PC-3 (cell line): ENCODE results near the gene ILF3. TPM values are rescaled to one million over a fixed set of nuclear protein-coding genes. Genes with fewer than 3 reads are reported as not detected.

Source experiments
- ATAC-seq: fragments of 200-7000 bp; cut with Tn5 transposase; 2 replicates; pipeline ENCODE4 v1.9.1; 2020; ENCODE audit warnings: mild to moderate bottlenecking, moderate library complexity
- BruUV-seq: library from RNA; stranded (reverse); fragments of 400-500 nt; replicated peaks from 2 replicates; lab custom pipeline; 2021; lab: Mats Ljungman, UMichigan
- CTCF ChIA-PET: fragments of 300-600 bp; sonication (Branson Sonifier 250); formaldehyde crosslinking; loops from one replicate; lab custom pipeline; 2022; ENCODE audit warnings: antibody characterized with exemption; lab: Charles Lee
- POLR2A ChIA-PET: fragments of 300-600 bp; sonication (Branson Sonifier 250); formaldehyde crosslinking; loops from one replicate; lab custom pipeline; 2022; ENCODE audit warnings: antibody characterized with exemption; ENCODE audit not compliant: unreplicated experiment; lab: Charles Lee
- DNase-seq: peaks from one replicate; pipeline ENCODE4 v3.0.0-alpha.2; 2015
- H2AFZ ChIP-seq: fragments of 300-600 bp; sonication (generic); 2 replicates; pipeline ENCODE4 v1.6.0; 2016; ENCODE audit warnings: antibody characterized with exemption, low read length
- H3F3A ChIP-seq: fragments of 300-600 bp; sonication (generic); one replicate; pipeline ENCODE4 v1.6.0; 2017; ENCODE audit warnings: antibody characterized with exemption, low read length, control low read depth, mild to moderate bottlenecking; ENCODE audit not compliant: unreplicated experiment
- H3K27ac ChIP-seq: fragments of 300-600 bp; sonication (generic); 2 replicates; pipeline ENCODE4 v1.5.1; 2016; ENCODE audit warnings: mild to moderate bottlenecking, low read length
- H3K27me3 ChIP-seq: fragments of 300-600 bp; sonication (generic); 2 replicates; pipeline ENCODE4 v1.6.1; 2016; ENCODE audit warnings: low read length, mixed read lengths
- H3K36me3 ChIP-seq: fragments of 300-600 bp; sonication (generic); 2 replicates; pipeline ENCODE4 v1.6.1; 2016; ENCODE audit warnings: low read depth, mixed run types, low read length, mixed read lengths
- H3K4me1 ChIP-seq: fragments of 300-600 bp; sonication (generic); 2 replicates; pipeline ENCODE4 v1.5.1; 2016; ENCODE audit warnings: low read length; ENCODE audit not compliant: insufficient read depth
- H3K4me2 ChIP-seq: fragments of 300-600 bp; sonication (generic); 2 replicates; pipeline ENCODE4 v1.6.0; 2016; ENCODE audit warnings: low read length
- H3K4me3 ChIP-seq: fragments of 300-600 bp; sonication (generic); 2 replicates; pipeline ENCODE4 v1.5.1; 2016; ENCODE audit warnings: mild to moderate bottlenecking, low read length, mixed read lengths
- H3K79me2 ChIP-seq: fragments of 300-600 bp; sonication (generic); 2 replicates; pipeline ENCODE4 v1.6.1; 2017; ENCODE audit warnings: low read length, mixed read lengths
- H3K9ac ChIP-seq: fragments of 300-600 bp; sonication (generic); 2 replicates; pipeline ENCODE4 v1.6.0; 2016; ENCODE audit warnings: mild to moderate bottlenecking, low read length
- H3K9me2 ChIP-seq: fragments of 300-600 bp; sonication (generic); replicated peaks from 2 replicates; pipeline ENCODE4 v1.6.1; 2016; ENCODE audit warnings: mixed run types, low read length, mixed read lengths
- H3K9me3 ChIP-seq: fragments of 300-600 bp; sonication (generic); 2 replicates; pipeline ENCODE4 v1.6.1; 2016; ENCODE audit warnings: low read length, mixed read lengths
- H4K20me1 ChIP-seq: fragments of 300-600 bp; sonication (generic); 2 replicates; pipeline ENCODE4 v1.6.1; 2016; ENCODE audit warnings: low read length, mixed read lengths
- CTCF ChIP-seq: fragments of 300-600 bp; sonication (generic); conservative IDR thresholded peaks from 2 replicates; pipeline ENCODE4 v1.5.1; 2017; ENCODE audit warnings: antibody characterized with exemption, low read depth, mild to moderate bottlenecking, low read length
- EZH2 ChIP-seq: fragments of 300-600 bp; sonication (generic); IDR thresholded peaks from one replicate; pipeline ENCODE4 v1.6.1; 2017; ENCODE audit warnings: antibody characterized with exemption, mild to moderate bottlenecking, low read length; ENCODE audit not compliant: unreplicated experiment
- EZH2phosphoT487 ChIP-seq: fragments of 300-600 bp; sonication (generic); IDR thresholded peaks from 2 replicates; pipeline ENCODE4 v1.6.1; 2018; ENCODE audit warnings: mild to moderate bottlenecking, antibody characterized with exemption, low read length, borderline replicate concordance
- intact Hi-C: fragments of 100-400 bp; cut with micrococcal nuclease; formaldehyde crosslinking; loops from 2 replicates; pipeline ENCODE4 v1.9.0; 2023
- total RNA-seq: library from RNA; depleted of rRNA; stranded (reverse); fragments of >200 nt; gene quantifications from 2 replicates; pipeline ENCODE4 v1.2.3, GENCODE V29; 2014

ILF3 gene
- total RNA-seq, 1 experiment from 2014 or later = 322 TPM

DNA sequence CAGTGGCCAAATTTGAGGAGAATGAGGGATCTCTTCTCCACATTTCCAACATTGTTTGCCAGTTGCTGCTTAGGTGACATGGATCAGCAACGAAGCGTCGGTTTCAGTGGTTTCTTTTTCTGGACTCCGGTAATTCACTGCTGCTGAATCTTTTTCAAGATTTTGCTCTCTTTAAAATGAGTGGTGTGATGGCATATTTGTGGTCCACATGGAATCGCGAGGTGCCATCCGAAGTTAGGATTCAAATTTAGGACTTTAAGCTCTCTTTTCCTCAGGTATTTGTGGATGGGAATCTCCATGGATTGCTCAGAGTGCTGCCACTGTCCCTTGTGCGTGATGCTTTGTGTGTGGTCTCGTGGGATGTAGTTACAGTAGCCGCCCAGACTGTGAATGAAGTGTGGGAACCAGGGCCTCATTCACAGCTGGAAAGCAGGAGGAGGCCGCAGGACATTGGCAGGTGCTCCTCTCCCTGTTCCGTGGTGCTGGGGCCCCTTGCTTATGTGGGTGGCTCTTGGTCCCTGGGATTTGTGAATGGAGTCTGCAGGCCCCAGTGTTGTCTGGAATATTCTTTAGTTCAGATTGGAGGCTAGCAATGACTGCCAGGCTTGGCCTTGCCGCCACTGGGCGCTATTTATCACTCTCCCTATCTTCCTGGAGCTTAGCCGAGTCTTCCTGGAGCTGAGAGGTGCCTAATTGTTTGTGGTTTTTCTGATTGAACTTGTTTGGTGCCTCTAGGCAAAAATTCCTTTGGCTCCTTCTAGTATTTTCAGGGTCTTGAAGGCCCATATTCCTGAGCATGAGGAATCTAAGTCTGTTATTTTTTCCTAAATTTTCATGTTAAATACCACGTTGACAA, 1.5 kb downstream of the ILF3 start:
- H3F3A ChIP-seq = no peaks in the 10 kb centered on the region
- peak; percentile 39 for DNase-seq
- H3K27me3 ChIP-seq = no peaks in the 10 kb centered on the region
- H3K4me2 ChIP-seq = peak overlapping the region; percentile 99
- intact Hi-C loops = loop anchor here (2.0 kb wide), 1 partner anchor 45 kb away; the partner anchor contains the start of gene QTRT1
- H3K4me3 ChIP-seq = peak overlapping the region; percentile 94
- no peak for ATAC-seq
- H3K27ac ChIP-seq = peak overlapping the region; percentile 68
- TSS peak; percentile 41 for BruUV-seq
- H4K20me1 ChIP-seq = peaks cover 59% of the 10 kb centered on the region
- H2AFZ ChIP-seq = no peak overlapping the region
- peaks cover 38% of the 10 kb centered on the region for H3K36me3 ChIP-seq
- H3K9ac ChIP-seq = peak overlapping the region; percentile 99
- H3K9me3 ChIP-seq = no peaks in the 10 kb centered on the region
- no peaks in the 10 kb centered on the region for H3K9me2 ChIP-seq
- TF ChIP-seq CTCF (peak; percentile 26; the same call in 1 of the 2 replicates), EZH2phosphoT487 (no peak)
- ChIA-PET CTCF (interaction anchor here (0.6 to 0.7 kb wide), 2 partner anchors 17 to 44 kb away, joined by 3 read pairs; no protein-coding TSS in a partner anchor), POLR2A (interaction anchor here (0.6 kb wide), 1 partner anchor 190 kb away, joined by 13 read pairs; no protein-coding TSS in a partner anchor)
- H3K4me1 ChIP-seq = peaks cover 27% of the 10 kb centered on the region
- H3K79me2 ChIP-seq = peaks cover 82% of the 10 kb centered on the region

DNA sequence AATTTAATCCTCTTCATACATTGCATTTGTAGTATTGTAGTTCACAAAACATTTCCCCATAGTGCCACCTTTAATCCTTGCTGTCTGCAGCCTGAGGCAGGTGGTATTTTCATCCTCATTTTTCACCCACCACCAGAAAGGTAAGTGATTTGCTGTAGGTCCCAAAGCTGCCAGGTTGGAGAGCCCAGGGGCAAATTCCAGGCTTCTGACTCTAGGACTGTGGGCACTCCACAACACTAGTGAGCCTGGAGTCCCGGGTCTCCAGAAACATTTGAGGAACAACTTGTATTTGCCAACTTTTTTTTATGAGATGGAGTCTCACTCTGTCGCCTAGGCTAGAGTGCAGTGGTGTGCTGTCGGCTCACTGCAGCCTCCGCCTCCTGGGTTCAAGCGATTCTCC, 6.2 kb downstream of the ILF3 start:
- Histone ChIP-seq H3K9me3 (no peaks in the 10 kb centered on the region), H3K36me3 (peaks cover 57% of the 10 kb centered on the region), H3F3A (no peaks in the 10 kb centered on the region), H3K4me3 (no peak overlapping the region), H2AFZ (no peak overlapping the region), H4K20me1 (peaks cover 96% of the 10 kb centered on the region), H3K27ac (no peak overlapping the region), H3K9me2 (no peaks in the 10 kb centered on the region), H3K4me1 (peaks cover 24% of the 10 kb centered on the region), H3K79me2 (peaks cover 100% of the 10 kb centered on the region), H3K4me2 (no peak overlapping the region), H3K9ac (no peak overlapping the region), H3K27me3 (no peaks in the 10 kb centered on the region)
- intact Hi-C loops = no loop called here
- no peak for ATAC-seq
- no TSS peak for BruUV-seq
- ChIA-PET CTCF (no interaction called here), POLR2A (no interaction called here)
- DNase-seq = peak; percentile 41
- TF ChIP-seq CTCF = no peak
- TF ChIP-seq EZH2phosphoT487 = no peak
- no peak for TF ChIP-seq EZH2

DNA sequence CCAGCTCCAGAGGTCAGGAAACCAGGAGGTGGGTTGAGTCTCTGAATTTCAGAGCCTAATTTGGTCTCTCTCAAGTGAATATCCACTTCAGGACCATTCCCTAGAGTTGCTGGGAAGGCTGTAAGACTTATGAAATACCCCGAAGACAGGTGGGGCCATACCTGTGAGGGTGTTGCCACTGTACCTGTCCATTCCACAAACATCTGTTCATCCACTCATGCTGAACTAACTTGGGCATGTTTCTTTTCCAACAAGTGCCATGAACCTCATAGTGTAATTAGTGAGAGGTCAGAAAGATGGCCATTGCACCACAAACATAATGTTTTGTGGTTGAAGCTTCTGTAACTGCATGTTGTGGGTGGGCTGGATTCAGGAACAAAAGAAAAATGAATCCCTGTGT, 7.8 kb downstream of the ILF3 start:
- ChIA-PET CTCF (no interaction called here), POLR2A (no interaction called here)
- no peak overlapping the region for H2AFZ ChIP-seq
- H3F3A ChIP-seq = no peaks in the 10 kb centered on the region
- H3K9ac ChIP-seq = no peak overlapping the region
- H3K79me2 ChIP-seq = peaks cover 100% of the 10 kb centered on the region
- H4K20me1 ChIP-seq = peaks cover 94% of the 10 kb centered on the region
- H3K4me3 ChIP-seq = no peak overlapping the region
- no peak overlapping the region for H3K4me2 ChIP-seq
- H3K4me1 ChIP-seq = peaks cover 15% of the 10 kb centered on the region; the same call in 1 of the 2 replicates
- intact Hi-C loops = no loop called here
- H3K27ac ChIP-seq = no peak overlapping the region
- no peaks in the 10 kb centered on the region for H3K9me3 ChIP-seq
- H3K36me3 ChIP-seq = peaks cover 55% of the 10 kb centered on the region
- DNase-seq (no peak), ATAC-seq (no peak)
- no peaks in the 10 kb centered on the region for H3K9me2 ChIP-seq
- no TSS peak for BruUV-seq
- no peaks in the 10 kb centered on the region for H3K27me3 ChIP-seq
- TF ChIP-seq CTCF = no peak
- TF ChIP-seq EZH2 = no peak
- no peak for TF ChIP-seq EZH2phosphoT487
